K562 (cell line): Measurements from ENCODE around the gene ERN1. TPM values are rescaled to one million over a fixed set of nuclear protein-coding genes. Genes with fewer than 3 reads are reported as not detected.

ENCODE experiments used
- CHCHD3 ChIP-seq: fragments of 250-450 bp; sonication (Bioruptor Pico); IDR thresholded peaks from 2 replicates; pipeline ENCODE4 v2.1.2; 2022; ENCODE audit warnings: mild to moderate bottlenecking
- LARP7 ChIP-seq: fragments of 450-650 bp; IDR thresholded peaks from 2 replicates; pipeline ENCODE4 v1.6.1; 2016
- NCOA6 ChIP-seq: fragments of 450-650 bp; IDR thresholded peaks from 2 replicates; pipeline ENCODE4 v1.6.1; 2017; ENCODE audit warnings: mild to moderate bottlenecking
- ZNF239 ChIP-seq: fragments of 250-450 bp; sonication (Bioruptor Pico); IDR thresholded peaks from 2 replicates; pipeline ENCODE4 v1.4.0; 2020; ENCODE audit warnings: mild to moderate bottlenecking
- polyA plus RNA-seq, 8 experiments: library from polyadenylated mRNA; depleted of rRNA in 4 of 8; stranded (reverse) in 5 of 8; unstranded in 3 of 8; fragments of >200 nt; fragmentation: Nextera tagmentation in 2 of 8; fragmentation: Illumina TruSeq in 1 of 8; extraction: Ambion mirVana in 2 of 8; extraction: Trizol in 1 of 8; gene quantifications; 2 replicates each; pipeline versions ENCODE4 v1.2.1 to v1.2.3, GENCODE V29; 2011 to 2014; ENCODE audit warnings: inconsistent platforms in 1 of 8, missing spikeins in 1 of 8
- total RNA-seq, 7 experiments: library from RNA; depleted of rRNA in 6 of 7; stranded (reverse); fragments of >200 nt in 6 of 7; fragmentation: Illumina TruSeq in 2 of 7; extraction: Trizol in 2 of 7; gene quantifications; 2 replicates each; pipeline versions ENCODE4 v1.2.1 to v1.2.3, GENCODE V29; 2011 to 2021; ENCODE audit warnings: low replicate concordance in 1 of 7
- TF ChIP-seq, protein P1 (sequence below): fragments of 450-650 bp; IDR thresholded peaks from 2 replicates; pipeline ENCODE4 v1.6.1; 2016; ENCODE audit warnings: low read depth

The ERN1 gene
- total and polyA plus RNA-seq, 9 of the 15 experiments (the other 6 are each of a cell fraction or from before 2014, with no cell fraction given) = 2.1 to 22.5 (median 7.3) TPM

DNA sequence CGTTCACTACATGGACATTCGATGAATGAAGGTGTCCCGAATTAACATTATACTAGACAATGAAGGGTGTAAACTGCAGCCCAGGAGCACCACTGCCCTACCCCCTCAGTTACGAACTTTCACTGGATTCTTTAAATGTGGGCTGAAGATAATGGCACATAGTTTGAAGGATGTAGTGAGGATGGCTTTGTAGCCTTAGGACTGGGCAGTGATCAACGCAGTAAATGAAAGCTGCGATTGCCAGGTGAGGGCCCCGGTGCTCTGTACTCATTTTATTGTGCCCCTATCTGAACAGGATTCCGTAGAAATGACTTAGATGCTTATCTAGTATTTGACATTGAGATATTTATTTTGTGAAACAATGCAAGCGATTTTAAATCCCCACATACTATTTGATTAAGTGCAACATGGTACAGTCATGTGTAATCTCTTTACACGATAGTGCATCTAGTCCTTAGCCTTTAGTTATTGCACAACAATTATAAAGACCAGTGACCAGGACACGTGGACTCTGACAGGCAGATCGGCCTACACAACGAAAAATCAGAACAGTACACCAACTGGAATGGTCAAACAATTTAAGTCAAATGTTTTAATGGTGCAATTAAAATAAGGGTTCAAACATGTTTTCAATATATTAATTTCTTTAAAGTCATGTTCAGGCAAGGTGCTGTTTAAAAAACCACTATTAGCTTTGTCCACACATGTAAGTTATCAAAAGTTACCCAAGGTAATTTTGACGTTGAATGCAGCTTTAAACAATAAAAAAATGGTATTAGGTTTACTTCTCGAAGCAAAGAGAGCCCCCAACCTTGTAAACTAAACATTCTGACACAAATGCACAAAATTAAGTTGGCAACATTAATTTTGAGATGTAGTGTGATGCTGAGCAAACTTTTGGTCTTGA lies 17.4 kb upstream of the ERN1 start (continued):
- TF ChIP-seq, protein P1, sequence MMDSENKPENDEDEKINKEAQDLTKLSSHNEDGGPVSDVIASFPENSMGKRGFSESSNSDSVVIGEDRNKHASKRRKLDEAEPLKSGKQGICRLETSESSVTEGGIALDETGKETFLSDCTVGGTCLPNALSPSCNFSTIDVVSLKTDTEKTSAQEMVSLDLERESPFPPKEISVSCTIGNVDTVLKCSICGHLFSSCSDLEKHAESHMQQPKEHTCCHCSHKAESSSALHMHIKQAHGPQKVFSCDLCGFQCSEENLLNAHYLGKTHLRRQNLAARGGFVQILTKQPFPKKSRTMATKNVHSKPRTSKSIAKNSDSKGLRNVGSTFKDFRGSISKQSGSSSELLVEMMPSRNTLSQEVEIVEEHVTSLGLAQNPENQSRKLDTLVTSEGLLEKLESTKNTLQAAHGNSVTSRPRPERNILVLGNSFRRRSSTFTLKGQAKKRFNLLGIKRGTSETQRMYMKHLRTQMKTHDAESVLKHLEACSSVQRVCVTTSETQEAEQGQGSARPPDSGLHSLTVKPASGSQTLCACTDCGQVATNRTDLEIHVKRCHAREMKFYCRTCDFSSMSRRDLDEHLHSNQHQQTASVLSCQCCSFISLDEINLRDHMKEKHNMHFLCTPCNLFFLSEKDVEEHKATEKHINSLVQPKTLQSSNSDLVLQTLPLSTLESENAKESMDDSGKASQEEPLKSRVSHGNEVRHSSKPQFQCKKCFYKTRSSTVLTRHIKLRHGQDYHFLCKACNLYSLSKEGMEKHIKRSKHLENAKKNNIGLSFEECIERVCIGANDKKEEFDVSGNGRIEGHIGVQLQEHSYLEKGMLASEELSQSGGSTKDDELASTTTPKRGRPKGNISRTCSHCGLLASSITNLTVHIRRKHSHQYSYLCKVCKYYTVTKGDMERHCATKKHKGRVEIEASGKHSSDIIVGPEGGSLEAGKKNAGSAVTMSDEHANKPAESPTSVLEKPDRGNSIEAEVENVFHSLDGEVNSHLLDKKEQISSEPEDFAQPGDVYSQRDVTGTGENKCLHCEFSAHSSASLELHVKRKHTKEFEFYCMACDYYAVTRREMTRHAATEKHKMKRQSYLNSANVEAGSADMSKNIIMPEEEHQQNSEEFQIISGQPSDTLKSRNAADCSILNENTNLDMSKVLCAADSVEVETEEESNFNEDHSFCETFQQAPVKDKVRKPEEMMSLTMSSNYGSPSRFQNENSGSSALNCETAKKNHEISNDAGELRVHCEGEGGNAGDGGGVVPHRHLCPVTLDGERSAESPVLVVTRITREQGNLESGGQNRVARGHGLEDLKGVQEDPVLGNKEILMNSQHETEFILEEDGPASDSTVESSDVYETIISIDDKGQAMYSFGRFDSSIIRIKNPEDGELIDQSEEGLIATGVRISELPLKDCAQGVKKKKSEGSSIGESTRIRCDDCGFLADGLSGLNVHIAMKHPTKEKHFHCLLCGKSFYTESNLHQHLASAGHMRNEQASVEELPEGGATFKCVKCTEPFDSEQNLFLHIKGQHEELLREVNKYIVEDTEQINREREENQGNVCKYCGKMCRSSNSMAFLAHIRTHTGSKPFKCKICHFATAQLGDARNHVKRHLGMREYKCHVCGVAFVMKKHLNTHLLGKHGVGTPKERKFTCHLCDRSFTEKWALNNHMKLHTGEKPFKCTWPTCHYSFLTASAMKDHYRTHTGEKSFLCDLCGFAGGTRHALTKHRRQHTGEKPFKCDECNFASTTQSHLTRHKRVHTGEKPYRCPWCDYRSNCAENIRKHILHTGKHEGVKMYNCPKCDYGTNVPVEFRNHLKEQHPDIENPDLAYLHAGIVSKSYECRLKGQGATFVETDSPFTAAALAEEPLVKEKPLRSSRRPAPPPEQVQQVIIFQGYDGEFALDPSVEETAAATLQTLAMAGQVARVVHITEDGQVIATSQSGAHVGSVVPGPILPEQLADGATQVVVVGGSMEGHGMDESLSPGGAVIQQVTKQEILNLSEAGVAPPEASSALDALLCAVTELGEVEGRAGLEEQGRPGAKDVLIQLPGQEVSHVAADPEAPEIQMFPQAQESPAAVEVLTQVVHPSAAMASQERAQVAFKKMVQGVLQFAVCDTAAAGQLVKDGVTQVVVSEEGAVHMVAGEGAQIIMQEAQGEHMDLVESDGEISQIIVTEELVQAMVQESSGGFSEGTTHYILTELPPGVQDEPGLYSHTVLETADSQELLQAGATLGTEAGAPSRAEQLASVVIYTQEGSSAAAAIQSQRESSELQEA = no peak
- TF ChIP-seq NCOA6 = no peak
- no peak for TF ChIP-seq LARP7
- no peak for TF ChIP-seq CHCHD3 (CRISPR knock-in tag)
- no peak for TF ChIP-seq ZNF239 (CRISPR knock-in tag)
